ENCODE data around the gene RPTOR.

- no peak for TF ChIP-seq CTCF (IDR thresholded peaks at IDR 0.05)
- no peak for TF ChIP-seq POLR2A (IDR thresholded peaks at IDR 0.05)
Measured at GRCh38 chr17:80795090-80795580, 250.5 kb downstream of the RPTOR start.
